Peyer's patch (tissue), 4 donors: ENCODE measurements around the gene VTN. TPM values are rescaled to one million over a fixed set of nuclear protein-coding genes. Genes with fewer than 3 reads are reported as not detected.

Experiments used
- DNase-seq, 3 donors: peaks; one replicate each; pipeline ENCODE4 v3.0.0-alpha.2; 2017 to 2019
- H3K27ac ChIP-seq, 4 donors: fragments of 200-600 bp; sonication (generic); one replicate each; pipeline ENCODE4 v1.5.1; 2016 to 2019
- H3K27me3 ChIP-seq, 2 donors: fragments of 200-600 bp; sonication (generic); one replicate each; pipeline ENCODE4 v1.5.1; 2019
- H3K36me3 ChIP-seq, 3 donors: fragments of 200-600 bp; sonication (generic); one replicate each; pipeline ENCODE4 v1.5.1; 2016 to 2019
- H3K4me1 ChIP-seq, 4 donors: fragments of 200-600 bp; sonication (generic); one replicate each; pipeline ENCODE4 v1.5.1; 2016 to 2019
- H3K4me3 ChIP-seq, 4 donors: fragments of 200-600 bp; sonication (generic); 1 replicate in 3 of 4; 2 replicates in 1 of 4; pipeline ENCODE4 v1.5.1; 2016 to 2019; ENCODE audit warnings: mild to moderate bottlenecking in 1 of 4
- H3K9me3 ChIP-seq, 4 donors: fragments of 200-600 bp; sonication (generic); one replicate each; pipeline ENCODE4 v1.5.1; 2016 to 2019; ENCODE audit warnings: mild to moderate bottlenecking in 1 of 4
- CTCF ChIP-seq, 6 experiments: fragments of 450-650 bp in 4 of 6; fragments of 200-600 bp in 2 of 6; sonication (generic) in 1 of 6; IDR thresholded peaks; one replicate each; pipeline ENCODE4 v1.5.1; 2017 to 2019; ENCODE audit warnings: antibody characterized with exemption in 6 of 6, mild to moderate bottlenecking in 3 of 6, moderate library complexity in 1 of 6
- POLR2A ChIP-seq, 2 donors: fragments of 450-650 bp; IDR thresholded peaks; one replicate each; pipeline ENCODE4 v1.5.1; 2017; ENCODE audit warnings: antibody characterized with exemption in 2 of 2, mild to moderate bottlenecking in 2 of 2, moderate library complexity in 2 of 2
- total RNA-seq, 4 donors: library from RNA; depleted of rRNA; stranded (reverse); fragments of >200 nt; gene quantifications; one replicate each; pipeline ENCODE4 v1.1.0, GENCODE V29; 2016

Gene VTN
- total RNA-seq, 4 donors from 2014 or later = 0.57 TPM; not detected in 3

- peaks cover 0 to 7% (median 2%) of the 10 kb centered on the region in 4 donors for H3K4me1 ChIP-seq
These were observed 45.3 kb downstream of the VTN start for GRCh38 chr17:28324781-28325180.

GRCh38 chr17:28324267-28324745 is 45.8 kb downstream of the VTN start:
- Histone ChIP-seq H3K9me3 (no peaks in the 10 kb centered on the region), H3K27ac (no peak overlapping the region), H3K36me3 (peaks cover 0 to 16% (median 0%) of the 10 kb centered on the region in 3 donors), H3K27me3 (no peaks in the 10 kb centered on the region), H3K4me1 (peaks cover 0 to 11% (median 4%) of the 10 kb centered on the region in 4 donors), H3K4me3 (no peak overlapping the region)
- no peak for TF ChIP-seq CTCF (IDR thresholded peaks at IDR 0.05)
- peak in 1 of 3 donors; percentile 10 for DNase-seq

More at GRCh38 chr17:28324781-28325180, 45.3 kb downstream of the VTN start:
- Histone ChIP-seq H3K36me3 (peaks cover 0 to 20% (median 0%) of the 10 kb centered on the region in 3 donors), H3K27ac (no peak overlapping the region), H3K4me3 (no peak overlapping the region), H3K9me3 (no peaks in the 10 kb centered on the region), H3K27me3 (no peaks in the 10 kb centered on the region)
- no peak for DNase-seq
- TF ChIP-seq CTCF (IDR thresholded peaks at IDR 0.05) = no peak
- no peak for TF ChIP-seq POLR2A (IDR thresholded peaks at IDR 0.05)

- Histone ChIP-seq H3K4me3 (no peak overlapping the region), H3K27ac (no peak overlapping the region)
- TF ChIP-seq POLR2A (IDR thresholded peaks at IDR 0.05) (no peak), CTCF (IDR thresholded peaks at IDR 0.05) (no peak)
These were observed 49.7 kb downstream of the VTN start for GRCh38 chr17:28320215-28321061.

GRCh38 chr17:28319598-28319935 is 50.5 kb downstream of the VTN start:
- H3K27ac ChIP-seq = peak overlapping the region; percentile 28 to 67 (median 66)
- TF ChIP-seq POLR2A (IDR thresholded peaks at IDR 0.05) (no peak), CTCF (IDR thresholded peaks at IDR 0.05) (no peak)
- peaks cover 0 to 19% (median 8%) of the 10 kb centered on the region in 4 donors for H3K4me1 ChIP-seq
- no peaks in the 10 kb centered on the region for H3K9me3 ChIP-seq
- peak overlapping the region; percentile 47 to 76 (median 68) for H3K4me3 ChIP-seq
- no peaks in the 10 kb centered on the region for H3K27me3 ChIP-seq
- no peak for DNase-seq
- H3K36me3 ChIP-seq = no peaks in the 10 kb centered on the region

More at GRCh38 chr17:28320215-28321061, 49.7 kb downstream of the VTN start:
- Histone ChIP-seq H3K27me3 (no peaks in the 10 kb centered on the region), H3K4me1 (peaks cover 0 to 19% (median 8%) of the 10 kb centered on the region in 4 donors), H3K9me3 (no peaks in the 10 kb centered on the region), H3K36me3 (no peaks in the 10 kb centered on the region)
- no peak for DNase-seq

- peak; percentile 96 to 98 (median 97) for DNase-seq
- Histone ChIP-seq H3K4me3 (peak within 1 kb of the TSS; percentile 47 to 76 (median 68)), H3K27me3 (no peaks in the 10 kb centered on the region), H3K9me3 (no peaks in the 10 kb centered on the region), H3K36me3 (no peaks in the 10 kb centered on the region), H3K27ac (peak within 1 kb of the TSS; percentile 28 to 67 (median 66)), H3K4me1 (peaks cover 0 to 19% (median 8%) of the 10 kb centered on the region in 4 donors)
- TF ChIP-seq CTCF (IDR thresholded peaks at IDR 0.05) = peak in 3 of 6 experiments; percentile 8 to 22 (median 18)
- TF ChIP-seq POLR2A (IDR thresholded peaks at IDR 0.05) = peak in 1 of 2 donors; percentile 20
These were observed 51.1 kb downstream of the VTN start, which contains the start of gene TMEM97 for GRCh38 chr17:28318759-28319597. Gene TMEM97, plus strand, starts transcription at chr17:28319200. Its CDS starts 40 bp downstream, at chr17:28319240.
